RWPE1 (cell line): Measurements from ENCODE around the gene EIF4ENIF1.
"Not testable (repeated sequence)": the region's sequence is repeated elsewhere in the genome, so short reads cannot be mapped to it uniquely, and the experiment has no call there.

Source experiments
- CTCF ChIA-PET: fragments of 350-600 bp; sonication (Branson Sonifier 250); formaldehyde crosslinking; extraction: SDS; loops from one replicate; lab custom pipeline; 2021; lab: Yijun Ruan, JAX
- POLR2A ChIA-PET: fragments of 400-600 bp; formaldehyde crosslinking; extraction: SDS; loops from one replicate; lab custom pipeline; 2020; ENCODE audit warnings: antibody characterized with exemption; ENCODE audit not compliant: low non-redundant PET; lab: Yijun Ruan, JAX
- DNase-seq: peaks from one replicate; pipeline ENCODE4 v3.0.0; 2012; ENCODE audit warnings: low spot score
- H3K27ac ChIP-seq: fragments of 450-650 bp; 2 replicates; pipeline ENCODE4 v1.5.1; 2017
- TF ChIP-seq, protein P1 (sequence below): fragments of 450-650 bp; conservative IDR thresholded peaks from 2 replicates; pipeline ENCODE4 v1.5.1; 2017; ENCODE audit warnings: low read depth, mild to moderate bottlenecking

Gene EIF4ENIF1

DNA sequence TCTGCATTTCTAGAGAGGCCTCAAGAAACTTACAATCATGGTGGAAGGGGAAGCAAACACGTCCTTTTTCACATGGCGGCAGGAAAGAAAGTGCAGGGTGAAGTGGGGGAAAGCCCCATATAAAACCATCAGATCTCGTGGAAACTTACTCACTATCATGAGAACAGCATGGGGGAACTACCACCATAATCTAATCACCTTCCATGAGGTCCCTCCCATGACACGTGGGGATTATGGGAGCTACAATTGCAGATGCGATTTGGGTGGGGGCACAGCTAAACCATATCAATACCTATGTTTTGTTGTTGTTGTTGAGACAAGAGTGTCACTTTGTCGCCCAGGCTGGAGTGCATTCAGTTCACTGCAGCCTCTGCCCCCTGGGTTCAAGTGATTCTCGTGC, 36.6 kb upstream of the EIF4ENIF1 start:
- no peak overlapping the region for H3K27ac ChIP-seq
- POLR2A ChIA-PET, result no interaction called here
- CTCF ChIA-PET, result no interaction called here
- TF ChIP-seq, protein P1, sequence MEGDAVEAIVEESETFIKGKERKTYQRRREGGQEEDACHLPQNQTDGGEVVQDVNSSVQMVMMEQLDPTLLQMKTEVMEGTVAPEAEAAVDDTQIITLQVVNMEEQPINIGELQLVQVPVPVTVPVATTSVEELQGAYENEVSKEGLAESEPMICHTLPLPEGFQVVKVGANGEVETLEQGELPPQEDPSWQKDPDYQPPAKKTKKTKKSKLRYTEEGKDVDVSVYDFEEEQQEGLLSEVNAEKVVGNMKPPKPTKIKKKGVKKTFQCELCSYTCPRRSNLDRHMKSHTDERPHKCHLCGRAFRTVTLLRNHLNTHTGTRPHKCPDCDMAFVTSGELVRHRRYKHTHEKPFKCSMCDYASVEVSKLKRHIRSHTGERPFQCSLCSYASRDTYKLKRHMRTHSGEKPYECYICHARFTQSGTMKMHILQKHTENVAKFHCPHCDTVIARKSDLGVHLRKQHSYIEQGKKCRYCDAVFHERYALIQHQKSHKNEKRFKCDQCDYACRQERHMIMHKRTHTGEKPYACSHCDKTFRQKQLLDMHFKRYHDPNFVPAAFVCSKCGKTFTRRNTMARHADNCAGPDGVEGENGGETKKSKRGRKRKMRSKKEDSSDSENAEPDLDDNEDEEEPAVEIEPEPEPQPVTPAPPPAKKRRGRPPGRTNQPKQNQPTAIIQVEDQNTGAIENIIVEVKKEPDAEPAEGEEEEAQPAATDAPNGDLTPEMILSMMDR, result no peak
- no peak for DNase-seq

DNA sequence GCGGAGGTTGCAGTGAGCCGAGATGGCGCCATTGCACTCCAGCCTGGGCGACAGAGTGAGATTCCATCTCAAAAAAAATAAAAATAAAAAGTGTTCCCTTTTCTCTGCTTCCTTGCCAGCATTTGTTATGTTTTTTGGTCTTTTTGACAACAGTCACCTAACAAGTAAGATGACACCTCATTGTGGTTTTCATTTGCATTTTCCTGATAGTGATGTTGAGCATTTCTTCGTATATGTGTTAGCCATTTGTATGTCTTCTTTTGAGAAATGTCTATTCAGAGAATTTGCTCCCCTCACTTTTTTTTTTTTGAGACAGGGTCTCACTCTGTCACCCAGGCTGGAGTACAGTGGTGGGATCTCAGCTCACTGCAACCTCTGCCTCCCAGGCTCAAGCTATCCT, 34.5 kb upstream of the EIF4ENIF1 start:
- DNase-seq, H3K27ac ChIP-seq, CTCF ChIA-PET, POLR2A ChIA-PET: not testable (repeated sequence)

DNA sequence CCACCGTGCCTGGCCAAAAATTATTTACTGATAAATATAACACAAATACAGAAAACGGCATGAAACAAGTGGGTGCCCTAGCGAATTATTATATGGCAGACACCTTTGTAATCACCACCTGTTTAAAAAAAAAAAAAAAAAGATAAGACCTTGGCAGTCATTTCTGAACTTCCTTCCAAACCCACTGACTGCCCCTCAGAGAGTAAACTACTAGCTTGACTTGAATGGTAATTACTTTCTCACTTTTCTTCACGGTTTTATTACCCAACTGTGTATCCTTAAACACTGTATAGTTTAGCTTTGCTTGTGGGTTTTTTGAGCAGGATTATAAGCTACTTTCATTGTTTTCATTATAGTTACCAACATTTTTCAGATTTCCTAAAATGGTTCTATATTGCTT, 30.4 kb upstream of the EIF4ENIF1 start:
- peak overlapping the region; percentile 9; the same call in 1 of the 2 replicates for H3K27ac ChIP-seq
- ChIA-PET POLR2A (no interaction called here), CTCF (no interaction called here)
- DNase-seq, result no peak
- TF ChIP-seq, protein P1, result no peak

DNA sequence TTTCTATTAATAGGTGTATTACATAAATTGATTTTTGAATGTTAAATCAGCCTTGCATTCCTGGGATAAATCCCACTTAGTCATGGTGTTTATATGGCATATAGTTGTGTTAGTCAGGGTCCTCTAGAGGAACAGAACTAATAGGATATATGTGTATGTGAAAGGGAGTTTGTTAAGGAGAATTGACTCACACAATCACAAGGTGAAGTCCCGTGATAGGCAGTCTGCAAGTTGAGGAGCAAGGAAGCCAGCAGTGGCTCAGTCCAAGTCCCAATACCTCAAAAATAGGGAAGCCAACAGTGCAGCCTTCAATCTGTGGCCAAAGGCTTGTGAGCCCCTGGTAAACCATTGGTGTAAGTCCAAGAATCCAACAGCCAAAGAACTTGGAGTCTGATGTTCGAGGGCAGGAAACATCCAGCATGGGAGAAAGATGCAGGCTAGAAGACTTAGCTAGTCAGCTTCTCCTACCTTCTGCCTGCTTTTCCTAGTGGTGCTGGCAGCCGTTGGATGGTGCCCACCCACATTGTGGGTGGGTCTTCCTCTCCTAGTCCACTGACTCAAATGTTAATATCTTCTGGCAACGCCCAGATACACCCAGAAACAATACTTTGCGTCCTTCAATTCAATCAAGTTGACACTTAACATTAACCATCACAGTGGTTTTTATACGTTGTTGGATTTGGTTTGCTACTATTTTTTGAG, 19.6 kb upstream of the EIF4ENIF1 start:
- no peak overlapping the region for H3K27ac ChIP-seq
- TF ChIP-seq, protein P1, result no peak
- CTCF ChIA-PET, result no interaction called here
- no peak for DNase-seq
- POLR2A ChIA-PET, result no interaction called here

DNA sequence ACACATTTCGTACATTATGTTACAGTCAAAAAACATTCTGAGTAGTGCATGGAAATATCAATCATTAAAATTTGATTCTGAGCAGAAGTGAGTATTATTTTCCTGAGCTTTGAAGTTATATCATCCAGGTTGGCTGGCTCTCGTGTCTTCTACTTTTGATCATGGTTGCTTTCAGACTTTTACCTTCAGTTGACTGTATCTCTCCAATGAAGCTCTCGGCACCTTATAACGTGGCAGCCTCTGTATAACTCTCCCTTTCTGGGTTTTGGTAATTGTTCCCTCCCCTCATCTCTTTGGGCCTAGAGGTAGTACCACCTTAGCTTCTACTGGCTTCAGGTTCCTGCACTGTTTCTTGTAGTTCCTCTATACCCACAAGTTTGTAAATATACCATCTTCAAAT, 18.9 kb upstream of the EIF4ENIF1 start:
- ChIA-PET POLR2A (no interaction called here), CTCF (no interaction called here)
- DNase-seq, result no peak
- H3K27ac ChIP-seq, result no peak overlapping the region
- TF ChIP-seq, protein P1, result no peak

DNA sequence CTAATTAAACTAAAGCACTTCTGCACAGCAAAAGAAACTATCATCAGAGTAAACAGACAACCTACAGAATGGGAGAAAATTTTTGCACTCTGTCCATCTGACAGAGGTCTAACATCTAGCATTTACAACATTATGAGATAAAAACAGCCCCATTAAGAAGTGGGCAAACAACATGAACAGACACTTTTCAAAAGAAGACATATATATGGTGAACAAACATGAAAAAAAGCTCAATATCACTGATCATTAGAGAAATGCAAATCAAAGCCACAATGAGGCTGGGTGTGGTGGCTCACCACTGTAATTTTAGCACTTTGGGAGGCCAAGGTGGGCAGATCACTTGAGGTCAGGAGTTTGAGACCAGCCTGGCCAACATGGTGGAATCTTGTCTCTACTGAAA, 17.9 kb upstream of the EIF4ENIF1 start:
- POLR2A ChIA-PET, CTCF ChIA-PET, DNase-seq, H3K27ac ChIP-seq: not testable (repeated sequence)

DNA sequence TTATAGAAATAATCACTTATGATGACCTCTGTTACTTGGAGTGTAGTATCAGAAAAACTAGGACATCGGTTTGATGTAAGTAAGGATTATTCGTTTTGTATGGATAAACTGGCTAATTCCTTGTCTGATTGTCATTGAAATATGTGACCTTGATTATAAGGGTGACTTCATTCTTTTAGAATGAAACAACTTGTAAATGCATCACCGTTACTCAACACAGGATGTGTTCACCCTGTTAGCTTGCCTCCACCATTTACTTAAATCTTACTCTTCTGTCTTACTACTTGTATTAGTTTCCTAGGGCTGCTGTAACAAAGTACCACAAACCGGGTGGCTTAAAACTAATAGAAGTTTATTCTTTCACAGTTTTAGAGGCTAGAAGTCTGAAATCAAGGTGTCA, 14.6 kb upstream of the EIF4ENIF1 start:
- ChIA-PET POLR2A (no interaction called here), CTCF (no interaction called here)
- no peak for DNase-seq
- no peak overlapping the region for H3K27ac ChIP-seq
- TF ChIP-seq, protein P1, result no peak
